Measurements from ENCODE around the gene STK32C.
A peak's percentile ranks its signal among the peaks of the same experiment; 100 is the strongest.

The STK32C gene

GRCh38 chr10:132243626-132244025, 64.1 kb downstream of the STK32C start:
- intact Hi-C loops (cut with DNase I), result no loop called here
- DNase-seq, result no peak

GRCh38 chr10:132243141-132243540, 64.6 kb downstream of the STK32C start:
- intact Hi-C loops (cut with DNase I), result no loop called here
- no peak for DNase-seq

- intact Hi-C loops (cut with DNase I), result no loop called here
- DNase-seq, result no peak
These were observed 65.5 kb downstream of the STK32C start for GRCh38 chr10:132242103-132242840.

DNA sequence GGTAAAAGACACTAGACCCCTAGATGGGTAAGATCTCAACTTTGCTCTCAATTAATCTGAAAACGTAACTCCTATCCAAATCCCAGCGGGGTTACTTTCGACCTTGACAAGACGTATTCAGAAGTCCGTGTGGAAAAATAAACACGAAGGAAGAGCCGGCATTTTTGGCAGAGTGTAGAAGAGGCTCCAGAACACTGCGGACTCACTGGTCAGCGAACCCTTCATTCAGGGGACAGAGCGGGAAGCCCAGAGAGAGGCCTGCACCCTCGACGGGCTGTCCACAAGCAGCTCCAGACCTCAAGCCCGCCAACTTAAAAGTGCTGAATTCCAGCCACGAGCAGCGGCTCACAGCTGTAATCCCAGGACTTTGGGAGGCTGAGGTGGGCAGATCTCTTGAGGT, 66.3 kb downstream of the STK32C start:
- intact Hi-C loops (cut with DNase I), result no loop called here

GRCh38 chr10:132241086-132241485, 66.7 kb downstream of the STK32C start:
- DNase-seq, result no peak
- intact Hi-C loops (cut with DNase I), result no loop called here

More for the DNA sequence above, 66.3 kb downstream of the STK32C start:
- DNase-seq, result no peak

GRCh38 chr10:132240581-132240980, 67.2 kb downstream of the STK32C start:
- intact Hi-C loops (cut with DNase I), result no loop called here
- DNase-seq, result no peak

GRCh38 chr10:132240156-132240555, 67.6 kb downstream of the STK32C start:
- intact Hi-C loops (cut with DNase I), result no loop called here
- no peak for DNase-seq

DNA sequence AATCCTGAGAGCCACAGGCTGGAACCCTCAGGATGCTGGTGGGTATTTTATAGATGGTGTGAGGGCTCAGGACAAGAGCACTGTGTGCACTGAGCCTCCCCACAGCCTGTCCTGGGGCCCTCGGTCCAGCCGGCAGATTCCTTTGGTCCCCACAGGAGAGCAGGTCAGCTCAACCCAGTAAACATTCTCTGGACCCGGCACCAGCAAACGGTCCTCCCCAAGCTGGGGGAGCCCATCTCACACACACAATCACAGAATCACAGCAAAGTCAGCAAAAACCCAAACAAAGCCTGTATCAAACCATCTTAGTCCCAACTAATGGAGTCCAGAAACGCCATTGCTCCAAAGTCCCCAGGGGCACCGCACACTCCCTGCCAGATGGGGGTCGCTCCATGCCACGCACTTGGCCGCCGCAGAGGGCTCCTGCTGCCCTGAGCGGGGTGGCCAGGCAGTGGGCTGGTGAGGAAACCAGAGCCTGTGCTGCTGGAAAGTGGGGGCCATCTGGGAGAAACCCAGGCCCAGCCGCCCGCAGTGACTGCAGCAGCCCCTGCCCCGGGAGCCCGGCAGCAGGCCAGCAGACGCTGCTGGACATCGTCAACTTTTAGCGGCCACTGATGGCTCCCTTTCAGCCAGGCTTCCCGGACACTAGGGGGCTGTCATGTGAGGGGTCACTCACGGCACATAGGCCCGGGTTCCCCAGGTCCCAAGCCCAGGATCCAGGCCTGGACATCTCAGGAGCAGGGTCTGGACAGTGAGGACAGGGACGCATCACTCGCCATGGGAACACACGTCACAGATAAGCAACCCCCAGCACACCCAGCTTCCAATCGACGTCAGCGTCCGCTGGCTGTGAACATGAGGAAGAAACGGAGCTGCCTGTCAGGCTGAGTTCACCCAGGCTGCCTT, 68.4 kb downstream of the STK32C start:
- DNase-seq, result no peak
- intact Hi-C loops (cut with DNase I), result no loop called here

GRCh38 chr10:132238371-132239125, 69.2 kb downstream of the STK32C start:
- DNase-seq, result no peak
- intact Hi-C loops (cut with DNase I), result no loop called here

GRCh38 chr10:132237871-132238270, 69.9 kb downstream of the STK32C start:
- intact Hi-C loops (cut with DNase I), result no loop called here
- peak in 9 of 42 donors; percentile 25 to 48 (median 33) for DNase-seq

DNA sequence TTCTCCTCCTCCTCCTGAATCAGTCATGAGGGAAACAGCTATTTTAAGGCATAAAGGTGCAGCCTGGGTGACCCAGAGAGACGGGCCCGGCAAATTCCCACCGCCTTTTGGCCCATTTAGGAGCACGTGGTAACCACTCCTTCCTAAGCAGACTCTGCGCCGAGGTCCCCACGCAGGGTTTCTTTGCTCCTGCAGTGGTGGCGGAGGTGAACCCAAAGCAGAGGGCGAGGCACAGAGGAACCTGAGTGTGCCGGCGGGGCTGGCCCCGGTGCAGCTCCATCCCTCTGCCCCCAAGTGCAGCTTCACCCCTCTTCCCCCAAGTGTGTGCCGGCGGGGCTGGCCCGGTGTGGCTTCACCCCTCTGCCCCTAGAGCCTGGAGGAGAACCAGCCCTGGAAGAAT, 70.4 kb downstream of the STK32C start:
- intact Hi-C loops (cut with DNase I), result no loop called here
- peak; percentile 26 to 91 (median 72) for DNase-seq

DNA sequence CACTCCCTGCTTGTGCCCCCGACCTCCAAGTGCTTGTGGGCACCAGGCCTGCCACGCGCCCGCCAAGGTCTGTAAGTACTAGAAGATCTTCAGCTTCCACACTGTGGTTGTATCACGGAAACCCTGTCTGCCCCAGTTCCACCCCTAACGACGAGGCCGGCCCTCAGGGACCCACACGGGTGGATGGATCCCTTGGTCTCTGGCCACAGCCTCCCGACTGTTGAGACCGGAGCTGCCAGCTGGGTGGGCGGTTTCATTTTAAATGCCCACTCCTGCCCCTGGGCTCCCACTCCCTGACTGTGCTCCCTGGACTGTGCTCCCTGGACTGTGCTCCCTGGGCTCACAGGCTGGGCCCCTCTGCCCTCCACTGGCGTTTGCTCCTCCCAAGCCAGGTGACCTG, 70.9 kb downstream of the STK32C start:
- no peak for DNase-seq
- intact Hi-C loops (cut with DNase I), result no loop called here

DNA sequence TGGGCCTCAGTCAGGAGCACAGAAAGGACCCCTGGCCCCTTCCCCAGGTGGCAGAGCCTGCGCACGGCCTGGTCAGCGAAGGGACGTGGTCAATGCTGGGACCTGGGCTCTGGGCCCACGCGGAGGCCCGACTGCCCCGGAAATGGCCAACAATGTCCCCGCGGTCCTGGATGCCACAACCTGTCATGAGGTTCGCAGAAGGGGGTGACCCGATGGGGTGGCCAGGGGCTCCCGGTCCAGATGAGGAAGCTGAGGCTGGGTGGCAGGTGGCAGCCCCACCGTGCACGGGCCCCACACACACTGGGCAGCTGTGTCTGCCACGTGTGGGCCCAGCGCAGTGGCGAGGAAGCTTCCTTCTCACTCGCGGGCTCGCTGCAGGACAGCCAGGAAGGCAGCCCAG, 71.6 kb downstream of the STK32C start:
- intact Hi-C loops (cut with DNase I), result no loop called here
- DNase-seq, result no peak

DNA sequence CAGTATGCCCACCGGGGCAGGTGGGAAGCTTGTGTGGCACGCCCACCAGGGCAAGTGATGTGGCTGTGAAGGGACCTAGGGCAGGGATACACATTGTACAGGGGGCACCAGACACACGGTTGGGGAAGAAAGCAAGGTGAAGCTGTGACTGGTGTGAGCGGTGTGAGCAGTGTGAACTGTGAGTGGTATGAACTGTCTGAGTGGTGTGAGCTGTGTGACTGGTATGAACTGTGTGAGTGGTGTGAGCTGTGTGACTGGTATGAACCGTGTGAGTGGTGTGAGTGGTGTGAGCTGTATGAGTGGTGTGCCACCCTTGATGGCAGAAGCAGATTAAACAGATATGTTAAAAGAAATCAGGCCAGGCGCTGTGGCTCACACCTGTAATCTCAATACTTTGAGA, 72.9 kb downstream of the STK32C start:
- DNase-seq, result no peak
- intact Hi-C loops (cut with DNase I), result no loop called here

DNA sequence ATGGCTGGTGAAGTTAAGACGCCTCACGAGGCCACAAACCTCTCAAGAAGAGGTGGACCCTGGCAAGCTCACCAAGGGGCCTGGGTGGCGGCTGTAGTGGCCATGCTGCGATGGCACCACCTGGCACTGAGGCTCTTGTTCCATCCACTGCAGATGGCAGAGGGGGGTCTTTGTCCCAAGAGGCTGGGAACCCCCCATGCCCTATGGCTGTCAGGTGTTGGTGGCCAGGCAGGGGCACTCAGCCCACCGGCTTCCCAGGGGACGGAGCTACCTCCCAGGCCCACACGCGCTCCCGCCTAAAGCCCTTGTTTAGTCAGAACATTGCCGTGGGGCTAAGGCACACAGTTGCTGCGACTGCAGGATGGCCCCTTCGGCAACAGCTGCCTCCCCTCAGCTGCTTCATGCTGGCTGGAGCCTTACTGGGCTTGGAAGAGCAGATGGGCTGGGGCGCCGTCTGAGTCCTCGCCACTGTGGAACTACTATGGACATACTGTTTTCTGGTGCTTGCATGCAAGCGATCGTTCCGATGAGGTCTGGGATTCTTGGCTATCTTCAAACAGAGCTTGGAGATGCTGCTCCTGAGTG, 74.2 kb downstream of the STK32C start:
- intact Hi-C loops (cut with DNase I), result no loop called here
- no peak for DNase-seq

GRCh38 chr10:132232981-132233380, 74.8 kb downstream of the STK32C start:
- DNase-seq, result no peak
- intact Hi-C loops (cut with DNase I), result no loop called here

DNA sequence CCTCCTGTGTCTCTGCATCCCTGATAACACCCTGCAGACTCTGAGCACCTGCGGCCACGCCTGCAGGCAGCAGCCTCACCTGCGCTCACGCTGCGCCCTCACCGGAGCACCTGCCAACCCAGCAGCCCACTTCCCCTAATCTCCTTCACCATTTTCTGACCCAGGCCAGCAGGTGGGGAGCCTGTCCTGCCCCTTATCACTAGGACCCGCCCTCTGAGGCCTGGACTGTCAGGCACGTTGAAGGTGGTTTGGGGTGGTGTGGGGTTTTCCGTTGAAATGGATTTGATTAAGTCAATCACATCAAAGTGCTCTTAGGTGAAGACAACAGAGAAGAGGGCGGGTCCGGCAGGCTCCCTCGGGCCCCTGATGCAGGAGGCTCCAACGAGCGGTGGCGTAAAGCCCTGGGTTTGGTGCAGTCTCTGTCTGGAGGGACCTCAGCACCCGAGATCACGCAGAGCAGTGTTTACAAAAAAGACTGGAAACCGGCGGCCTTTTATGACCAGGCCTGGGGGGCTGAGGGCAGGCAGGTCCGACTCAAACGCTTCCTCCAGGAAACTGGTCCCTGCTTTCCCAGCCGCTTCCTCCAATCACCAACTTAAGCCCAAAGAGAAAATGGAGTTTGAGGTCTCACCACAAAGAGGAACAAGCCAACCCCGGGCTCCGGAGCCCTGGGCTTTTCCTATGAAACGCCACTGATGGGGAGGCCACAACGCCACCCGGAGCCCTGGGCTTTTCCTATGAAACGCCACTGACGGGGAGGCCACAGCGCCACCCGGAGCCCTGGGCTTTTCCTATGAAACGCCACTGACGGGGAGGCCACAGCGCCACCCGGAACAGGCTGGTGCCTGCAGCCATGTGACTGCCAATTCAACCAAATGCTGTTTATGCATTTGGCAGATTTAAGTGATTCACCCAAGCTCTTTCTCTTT, 75.5 kb downstream of the STK32C start:
- peak in 9 of 42 donors; percentile 7 to 46 (median 33) for DNase-seq
- intact Hi-C loops (cut with DNase I), result no loop called here

- DNase-seq, result peak in 4 of 42 donors; percentile 33 to 53 (median 38)
- intact Hi-C loops (cut with DNase I), result no loop called here
These were observed 76.1 kb downstream of the STK32C start for GRCh38 chr10:132231656-132232022.
